Adrenal gland (tissue), 5 donors: ENCODE measurements around the gene FAM221A.
"Not testable (repeated sequence)": the region's sequence is repeated elsewhere in the genome, so short reads cannot be mapped to it uniquely, and the experiment has no call there.

Source experiments
- CTCF ChIP-seq, 6 experiments: fragments of 450-650 bp in 4 of 6; fragments of 200-600 bp in 2 of 6; sonication (generic) in 1 of 6; IDR thresholded peaks; 1 replicate in 5 of 6; 2 replicates in 1 of 6; pipeline versions ENCODE4 v1.5.1 to v1.8.0; 2016 to 2021; ENCODE audit warnings: antibody characterized with exemption in 6 of 6, mild to moderate bottlenecking in 2 of 6, moderate library complexity in 1 of 6
- POLR2A ChIP-seq, 2 donors: fragments of 450-650 bp; IDR thresholded peaks; one replicate each; pipeline ENCODE4 v1.6.1; 2017; ENCODE audit warnings: antibody characterized with exemption in 2 of 2, mild to moderate bottlenecking in 2 of 2, moderate library complexity in 1 of 2
- donor health status: DM: no; HTN: no; CAD: no.

GRCh38 chr7:23724113-23724512 lies 44.1 kb downstream of the FAM221A start:
- TF ChIP-seq CTCF, POLR2A (IDR thresholded peaks at IDR 0.05): not testable (repeated sequence)
